AG09309 (cell line): ENCODE measurements around the gene ATP6V0A4.

Experiments used
- DNase-seq: peaks from one replicate; pipeline ENCODE4 v3.0.0-alpha.2; 2010; ENCODE audit warnings: low read depth
- H3K4me3 ChIP-seq: 2 replicates; pipeline ENCODE4 v1.5.1; 2011; ENCODE audit warnings: mild to moderate bottlenecking, low read depth, low read length, moderate library complexity; ENCODE audit not compliant: control insufficient read depth
- CTCF ChIP-seq: IDR thresholded peaks from 2 replicates; pipeline ENCODE4 v1.5.1; 2011; ENCODE audit warnings: mild to moderate bottlenecking, low read depth, low read length, inconsistent platforms; ENCODE audit not compliant: insufficient read depth, control insufficient read depth; ENCODE audit errors: missing control alignments

Gene ATP6V0A4

GRCh38 chr7:138753150-138753518, 44.9 kb downstream of the ATP6V0A4 start:
- no peak for TF ChIP-seq CTCF
- no peak overlapping the region for H3K4me3 ChIP-seq
- no peak for DNase-seq

- no peak for TF ChIP-seq CTCF
- DNase-seq = no peak
- no peak overlapping the region for H3K4me3 ChIP-seq
These were observed 45.4 kb downstream of the ATP6V0A4 start for GRCh38 chr7:138752518-138753149.

GRCh38 chr7:138750901-138751464, 47.0 kb downstream of the ATP6V0A4 start:
- TF ChIP-seq CTCF = no peak
- H3K4me3 ChIP-seq = no peak overlapping the region
- DNase-seq = no peak

- no peak for DNase-seq
- no peak overlapping the region for H3K4me3 ChIP-seq
- TF ChIP-seq CTCF = no peak
These were observed 47.5 kb downstream of the ATP6V0A4 start for GRCh38 chr7:138750473-138750872.

GRCh38 chr7:138749960-138750359, 48.0 kb downstream of the ATP6V0A4 start:
- no peak for DNase-seq
- TF ChIP-seq CTCF = no peak
- no peak overlapping the region for H3K4me3 ChIP-seq

- no peak for DNase-seq
- no peak for TF ChIP-seq CTCF
- H3K4me3 ChIP-seq = no peak overlapping the region
These were observed 49.3 kb downstream of the ATP6V0A4 start for GRCh38 chr7:138748666-138749065.
